NCI-H1694 treated with DMSO at 0.1 percent for 48 hours (cell line): ENCODE data around the gene MAP6.

Source experiments
- DNase-seq: peaks from one replicate; lab custom pipeline; 2025; lab: John Stamatoyannopoulos, UW

The MAP6 gene

DNA sequence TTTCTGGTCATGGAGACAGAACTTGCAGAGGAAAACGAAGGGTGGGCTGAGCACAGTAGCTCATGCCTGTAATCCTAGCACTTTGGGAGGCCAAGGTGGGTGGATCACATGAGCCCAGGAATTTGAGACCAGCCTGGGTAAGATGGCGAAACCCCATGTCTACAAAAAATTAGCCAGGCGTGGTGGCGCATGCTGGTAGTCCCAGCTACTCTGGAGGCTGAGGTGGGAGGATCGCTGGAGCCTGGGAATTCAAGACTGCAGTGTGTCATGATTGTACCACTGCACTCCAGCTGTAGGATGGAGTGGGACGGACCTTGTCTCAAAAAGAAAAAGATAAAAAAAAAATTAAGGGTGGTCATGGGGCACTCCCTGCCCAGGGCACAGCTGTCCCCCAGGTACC is 100.9 kb downstream of the MAP6 start:
- DNase-seq = no peak

GRCh38 chr11:75566763-75567279 is 102.0 kb downstream of the MAP6 start:
- no peak for DNase-seq

DNA sequence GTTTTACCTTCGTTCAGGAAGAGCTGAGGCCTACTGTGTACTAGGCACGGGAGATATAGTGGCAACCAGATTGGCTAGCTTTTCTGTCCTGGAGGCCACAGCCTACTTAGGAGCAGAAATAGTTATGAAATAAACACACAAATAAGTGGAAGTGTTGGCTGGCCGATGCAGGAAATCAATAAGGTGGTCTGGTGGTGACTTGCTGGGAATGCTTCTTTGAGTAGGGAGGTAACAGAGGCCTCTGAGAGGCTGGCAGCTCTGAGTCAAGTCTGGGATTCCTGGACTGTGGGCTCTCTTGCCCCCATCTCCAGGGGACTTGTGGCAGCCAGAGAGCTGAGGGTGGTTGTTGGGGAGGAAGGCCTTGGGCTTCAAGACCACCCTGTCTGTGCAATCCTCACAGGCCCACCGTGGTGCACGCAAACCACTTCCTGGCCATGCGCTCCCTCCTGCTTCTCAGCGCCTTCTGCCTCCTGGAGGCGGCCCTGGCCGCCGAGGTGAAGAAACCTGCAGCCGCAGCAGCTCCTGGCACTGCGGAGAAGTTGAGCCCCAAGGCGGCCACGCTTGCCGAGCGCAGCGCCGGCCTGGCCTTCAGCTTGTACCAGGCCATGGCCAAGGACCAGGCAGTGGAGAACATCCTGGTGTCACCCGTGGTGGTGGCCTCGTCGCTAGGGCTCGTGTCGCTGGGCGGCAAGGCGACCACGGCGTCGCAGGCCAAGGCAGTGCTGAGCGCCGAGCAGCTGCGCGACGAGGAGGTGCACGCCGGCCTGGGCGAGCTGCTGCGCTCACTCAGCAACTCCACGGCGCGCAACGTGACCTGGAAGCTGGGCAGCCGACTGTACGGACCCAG is 102.7 kb downstream of the MAP6 start:
- no peak for DNase-seq

- no peak for DNase-seq
Measured at GRCh38 chr11:75565221-75565814, 103.5 kb downstream of the MAP6 start.

DNA sequence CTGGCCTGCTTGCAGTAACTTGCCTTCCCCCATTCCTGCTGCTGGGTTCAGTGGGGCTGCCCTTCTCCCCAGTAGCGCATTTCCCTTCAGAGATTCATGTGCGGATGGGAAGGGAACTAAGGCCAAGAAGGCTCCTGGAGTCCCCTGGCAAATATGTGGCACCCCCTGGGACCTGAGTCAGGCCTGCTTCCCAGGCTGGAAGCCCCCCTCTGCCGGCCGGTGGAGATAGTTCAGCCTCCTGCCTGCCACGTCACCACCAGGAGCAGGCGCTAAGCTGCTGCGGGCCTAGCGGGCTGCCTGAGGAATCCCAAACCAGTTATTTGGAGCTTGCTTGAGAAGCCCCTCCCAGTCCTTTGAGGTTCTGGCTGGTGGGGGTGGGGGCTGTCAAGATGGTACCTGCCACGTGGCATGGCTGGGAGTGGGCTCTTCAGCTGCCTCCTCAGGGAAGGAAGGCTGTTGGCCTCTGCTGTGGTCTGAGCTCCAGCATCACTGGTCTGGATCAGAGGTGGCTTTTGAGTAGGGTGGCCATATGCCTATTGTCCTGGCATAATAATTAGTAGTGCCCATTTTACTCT is 104.8 kb downstream of the MAP6 start:
- no peak for DNase-seq

DNA sequence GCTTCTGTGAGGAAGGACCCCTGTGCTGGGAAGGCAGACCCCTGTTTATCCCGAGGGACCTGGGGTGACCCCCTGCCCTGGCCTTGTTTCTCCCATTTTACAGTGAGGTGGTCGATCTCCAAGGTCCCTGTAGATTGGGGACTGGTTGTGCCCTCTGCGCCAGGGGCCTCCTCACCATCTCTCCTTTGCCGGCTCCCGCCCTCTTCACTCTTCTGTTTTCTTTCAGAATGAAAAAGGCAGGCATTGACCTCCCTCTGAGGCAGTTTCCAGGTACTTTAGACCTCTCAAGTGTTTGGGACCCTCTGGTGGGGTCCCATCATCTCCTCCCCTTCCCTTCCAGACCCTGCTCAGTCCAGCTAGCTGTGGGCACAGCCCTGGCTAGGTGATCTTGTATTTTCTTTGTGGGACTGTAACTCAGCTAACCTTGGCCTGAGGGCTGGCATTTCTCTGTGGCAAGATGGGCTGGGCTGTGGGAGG is 105.3 kb downstream of the MAP6 start:
- DNase-seq = no peak

GRCh38 chr11:75562836-75563484 is 105.9 kb downstream of the MAP6 start:
- DNase-seq = no peak

DNA sequence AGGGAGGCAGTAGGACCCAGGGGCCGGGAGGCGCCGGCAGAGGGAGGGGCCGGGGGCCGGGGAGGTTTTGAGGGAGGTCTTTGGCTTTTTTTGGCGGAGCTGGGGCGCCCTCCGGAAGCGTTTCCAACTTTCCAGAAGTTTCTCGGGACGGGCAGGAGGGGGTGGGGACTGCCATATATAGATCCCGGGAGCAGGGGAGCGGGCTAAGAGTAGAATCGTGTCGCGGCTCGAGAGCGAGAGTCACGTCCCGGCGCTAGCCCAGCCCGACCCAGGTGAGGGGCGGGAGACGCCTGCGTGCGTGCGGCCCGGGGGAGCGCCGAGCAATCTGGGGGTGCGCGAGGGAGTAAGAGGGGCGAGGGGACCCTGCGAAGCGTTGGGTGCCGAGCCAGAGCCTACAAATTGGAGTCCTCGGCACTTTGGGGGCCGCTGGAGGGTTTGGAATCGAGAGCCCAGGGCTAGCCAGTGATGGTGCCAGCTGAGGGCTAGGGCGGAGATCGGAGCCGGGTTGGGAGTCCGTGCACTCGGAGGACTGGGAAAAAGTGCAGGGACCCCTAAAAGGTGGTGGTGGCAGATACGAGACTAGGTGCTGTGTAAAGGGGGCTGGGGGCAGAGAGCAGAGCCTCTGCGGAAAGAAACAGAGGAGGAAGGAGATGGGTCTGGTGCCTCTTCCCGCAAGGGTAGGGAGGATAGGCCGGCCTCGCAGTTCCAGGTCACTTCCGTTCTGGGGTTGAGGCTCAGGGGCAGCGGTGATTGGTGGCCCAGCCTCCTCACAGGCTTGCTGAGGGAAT is 106.6 kb downstream of the MAP6 start, which contains the start of gene SERPINH1:
SERPINH1 (plus strand) TSS at position 206 of the 788 bp plus-strand sequence. CDS start 4,097 bp downstream, outside the sequence.
- DNase-seq = no peak

GRCh38 chr11:75561426-75562047 is 107.3 kb downstream of the MAP6 start:
- DNase-seq = no peak

- DNase-seq = no peak
Measured at GRCh38 chr11:75560644-75561043, 108.2 kb downstream of the MAP6 start.

DNA sequence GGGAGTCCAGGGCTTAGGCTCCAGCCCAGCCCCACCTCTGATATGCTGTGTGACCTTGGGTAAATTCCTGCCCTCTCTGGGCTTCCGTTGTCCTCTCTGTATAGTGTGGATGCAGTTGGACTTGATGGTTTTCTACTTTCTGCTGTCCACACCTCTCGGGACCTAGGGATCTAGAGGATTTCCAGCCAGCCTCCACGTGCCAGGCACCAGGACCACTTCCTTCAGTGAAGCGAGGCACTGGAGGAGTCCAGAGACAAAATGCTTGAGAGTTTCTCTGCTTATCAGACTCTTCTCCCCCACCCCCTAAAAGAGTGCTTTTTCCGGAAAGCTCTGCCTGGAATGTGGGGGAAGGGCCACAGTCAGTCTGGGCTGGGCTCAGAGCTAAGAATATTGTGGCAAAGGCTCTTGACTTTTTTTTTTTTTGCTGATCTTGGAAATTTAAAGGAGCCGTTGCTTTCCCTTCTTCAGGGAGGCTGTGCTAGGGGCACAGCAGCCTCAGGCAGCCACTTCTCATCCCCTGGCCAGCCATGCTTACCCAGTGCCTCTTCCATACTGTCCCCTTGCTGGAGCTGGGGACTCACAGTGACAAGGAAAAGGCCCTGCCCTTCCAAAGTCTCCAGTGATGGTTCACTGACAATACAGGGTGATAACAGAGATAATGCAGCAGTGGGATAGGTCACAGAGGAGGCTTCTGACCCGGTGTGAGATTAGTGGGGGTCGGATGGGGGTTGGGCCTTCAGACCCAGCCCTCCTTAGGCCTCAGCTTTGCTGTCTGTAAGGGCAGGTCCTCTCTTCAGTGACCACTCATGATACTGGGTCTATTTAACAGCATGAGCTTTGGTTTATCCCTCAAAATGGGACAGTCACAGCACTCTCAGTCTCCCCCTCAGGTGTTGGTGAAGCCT is 109.6 kb downstream of the MAP6 start:
- DNase-seq = no peak

GRCh38 chr11:75557666-75558494 is 111.0 kb downstream of the MAP6 start:
- no peak for DNase-seq

- no peak for DNase-seq
Measured at GRCh38 chr11:75556275-75556674, 112.6 kb downstream of the MAP6 start.

GRCh38 chr11:75555079-75555811 is 113.6 kb downstream of the MAP6 start:
- DNase-seq = no peak

GRCh38 chr11:75554258-75555022 is 114.4 kb downstream of the MAP6 start:
- peak; percentile 80 for DNase-seq

- DNase-seq = peak; percentile 76
Measured at GRCh38 chr11:75553889-75554257, 115.0 kb downstream of the MAP6 start.

DNA sequence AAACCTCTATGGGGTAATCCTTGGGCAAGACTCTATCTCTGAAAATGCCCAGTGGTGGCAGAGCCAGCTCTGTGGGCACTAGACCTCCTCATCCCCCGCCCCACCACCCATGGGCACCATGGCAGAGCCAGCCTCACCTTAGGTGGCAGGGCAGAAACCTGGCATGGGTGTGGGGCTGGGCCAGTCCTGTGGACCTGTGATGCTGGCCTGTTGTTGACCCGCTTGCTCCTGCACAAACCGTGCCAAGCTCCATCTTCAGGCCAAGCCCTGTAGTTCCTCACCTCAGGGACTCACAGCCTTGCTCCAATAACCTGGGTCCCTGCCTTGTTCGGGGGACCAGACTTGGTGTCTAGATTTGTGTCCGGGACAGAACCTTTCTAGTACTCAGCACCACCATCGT is 115.7 kb downstream of the MAP6 start:
- no peak for DNase-seq
